ENCODE results near the gene NPEPL1.
"Not testable (repeated sequence)": the region's sequence is repeated elsewhere in the genome, so short reads cannot be mapped to it uniquely, and the experiment has no call there.

Gene NPEPL1, protein sequence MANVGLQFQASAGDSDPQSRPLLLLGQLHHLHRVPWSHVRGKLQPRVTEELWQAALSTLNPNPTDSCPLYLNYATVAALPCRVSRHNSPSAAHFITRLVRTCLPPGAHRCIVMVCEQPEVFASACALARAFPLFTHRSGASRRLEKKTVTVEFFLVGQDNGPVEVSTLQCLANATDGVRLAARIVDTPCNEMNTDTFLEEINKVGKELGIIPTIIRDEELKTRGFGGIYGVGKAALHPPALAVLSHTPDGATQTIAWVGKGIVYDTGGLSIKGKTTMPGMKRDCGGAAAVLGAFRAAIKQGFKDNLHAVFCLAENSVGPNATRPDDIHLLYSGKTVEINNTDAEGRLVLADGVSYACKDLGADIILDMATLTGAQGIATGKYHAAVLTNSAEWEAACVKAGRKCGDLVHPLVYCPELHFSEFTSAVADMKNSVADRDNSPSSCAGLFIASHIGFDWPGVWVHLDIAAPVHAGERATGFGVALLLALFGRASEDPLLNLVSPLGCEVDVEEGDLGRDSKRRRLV

DNA sequence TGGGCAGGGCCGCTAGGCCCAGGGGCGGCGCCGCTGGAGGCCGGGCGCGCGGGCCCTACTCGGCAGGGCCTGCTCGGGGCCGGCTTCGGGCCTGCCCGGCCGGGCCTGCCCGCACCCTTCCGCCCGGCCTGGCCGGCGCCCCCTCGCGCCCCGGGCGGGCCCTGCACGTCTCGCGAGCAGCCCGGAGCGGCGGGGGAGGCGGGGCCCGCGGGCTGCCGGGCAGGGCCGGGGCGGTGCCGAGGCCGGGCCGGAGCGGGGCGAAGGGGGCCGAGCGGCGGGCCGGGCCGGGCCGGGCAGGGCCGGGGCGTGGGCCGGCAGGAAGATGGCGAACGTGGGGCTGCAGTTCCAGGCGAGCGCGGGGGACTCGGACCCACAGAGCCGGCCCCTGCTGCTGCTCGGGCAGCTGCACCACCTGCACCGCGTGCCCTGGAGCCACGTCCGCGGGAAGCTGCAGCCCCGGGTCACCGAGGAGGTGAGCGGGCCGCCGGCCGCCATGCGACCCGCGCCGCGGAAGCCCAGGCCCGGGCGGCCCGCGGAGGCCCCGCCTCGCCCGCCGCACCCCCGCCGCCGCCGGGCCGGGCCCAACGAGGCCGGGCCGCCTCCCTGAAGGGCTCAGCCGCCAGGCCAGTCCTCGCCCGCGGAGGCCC, at the start of gene NPEPL1:
NPEPL1 (plus strand) TSS at position 222 of the 647 bp plus-strand sequence; CDS start at position 323, 101 bp downstream.
- peak; percentile 31 for DNase-seq (ENCODE audit: low read depth, low spot score)

DNA sequence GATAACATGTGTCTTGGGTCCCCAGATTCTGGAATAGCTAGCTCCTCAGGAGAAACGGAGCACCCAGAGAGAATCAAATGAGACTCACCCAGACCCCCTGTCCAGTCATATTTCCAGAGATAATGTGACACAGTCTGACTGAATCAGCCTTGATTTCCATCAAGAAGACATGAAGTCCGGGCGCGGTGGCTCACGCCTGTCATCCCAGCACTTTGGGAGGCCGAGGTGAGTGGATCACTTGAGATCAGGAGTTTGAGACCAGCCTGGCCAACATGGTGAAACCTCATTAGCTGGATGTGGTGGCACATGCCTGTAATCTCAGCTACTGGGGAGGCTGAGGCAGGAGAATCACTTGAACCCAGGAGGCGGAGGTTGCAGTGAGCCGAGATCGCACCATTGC, 49.7 kb upstream of the NPEPL1 start:
- not testable (repeated sequence) for DNase-seq (ENCODE audit: low read depth, low spot score)

DNA sequence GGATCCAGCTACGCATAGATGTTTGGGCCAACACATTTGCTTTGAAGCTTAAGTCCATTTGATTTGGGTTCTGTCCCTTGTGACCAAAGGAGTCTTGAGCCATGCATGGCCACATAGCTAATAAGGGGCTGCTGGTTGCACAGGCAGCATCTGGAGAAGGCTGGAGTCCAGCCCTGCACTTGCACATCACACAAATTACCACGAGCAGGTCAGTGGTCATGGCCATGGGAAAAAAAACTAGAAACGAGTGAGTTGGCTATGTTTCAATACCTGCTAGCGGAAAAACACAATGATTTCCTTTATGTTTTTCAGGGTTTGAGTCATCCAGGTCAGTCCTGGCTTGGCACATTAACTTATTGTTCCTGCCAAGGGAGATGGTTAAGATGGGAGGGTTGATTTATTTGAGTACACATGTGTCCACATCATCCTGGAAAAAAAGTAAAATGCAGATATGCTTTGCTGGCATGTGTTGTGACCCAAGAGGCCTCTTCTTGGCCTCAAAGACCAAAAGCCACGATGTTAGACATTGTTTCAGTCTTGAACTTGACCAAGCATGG, 47.1 kb upstream of the NPEPL1 start:
- DNase-seq (ENCODE audit: low read depth, low spot score) = no peak

DNA sequence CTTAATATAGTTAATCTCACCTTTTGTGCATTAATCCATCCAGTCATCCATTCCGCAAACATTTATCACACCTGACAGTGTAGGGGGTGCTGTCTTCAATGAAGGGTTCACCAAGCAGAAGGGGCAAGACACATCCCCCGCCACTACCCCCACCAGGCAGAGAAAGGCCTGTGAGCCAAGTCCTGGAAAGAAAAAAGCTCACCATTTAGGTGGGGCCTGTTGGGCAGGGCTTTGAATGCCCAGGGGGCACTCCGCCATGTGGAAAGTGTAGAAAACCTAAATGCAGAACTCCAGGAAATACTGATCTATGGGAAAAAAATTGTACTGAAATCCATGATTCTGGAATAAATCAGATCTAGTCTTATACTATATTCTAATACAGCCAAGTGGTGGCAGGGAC, 46.3 kb upstream of the NPEPL1 start:
- no peak for DNase-seq (ENCODE audit: low read depth, low spot score)

DNA sequence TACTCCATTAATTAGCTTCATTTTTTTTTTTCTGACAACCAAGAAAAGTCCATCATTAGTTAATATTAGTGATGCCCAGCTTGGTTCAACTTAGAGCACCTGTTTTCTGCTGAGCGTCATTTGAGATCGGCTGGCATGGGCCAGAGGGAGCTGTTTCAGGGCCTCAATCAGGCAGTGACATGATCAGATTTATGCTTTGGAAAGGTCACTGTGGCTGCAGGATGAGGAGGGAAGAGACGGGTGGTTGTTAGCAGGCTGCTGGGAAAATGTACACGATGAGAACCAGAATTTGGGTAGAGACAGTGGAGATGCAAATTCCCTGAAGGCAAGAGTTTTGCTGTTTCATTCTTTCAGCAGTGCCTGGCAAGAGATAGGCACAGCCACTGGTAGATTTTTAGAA, 45.9 kb upstream of the NPEPL1 start:
- no peak for DNase-seq (ENCODE audit: low read depth, low spot score)

DNA sequence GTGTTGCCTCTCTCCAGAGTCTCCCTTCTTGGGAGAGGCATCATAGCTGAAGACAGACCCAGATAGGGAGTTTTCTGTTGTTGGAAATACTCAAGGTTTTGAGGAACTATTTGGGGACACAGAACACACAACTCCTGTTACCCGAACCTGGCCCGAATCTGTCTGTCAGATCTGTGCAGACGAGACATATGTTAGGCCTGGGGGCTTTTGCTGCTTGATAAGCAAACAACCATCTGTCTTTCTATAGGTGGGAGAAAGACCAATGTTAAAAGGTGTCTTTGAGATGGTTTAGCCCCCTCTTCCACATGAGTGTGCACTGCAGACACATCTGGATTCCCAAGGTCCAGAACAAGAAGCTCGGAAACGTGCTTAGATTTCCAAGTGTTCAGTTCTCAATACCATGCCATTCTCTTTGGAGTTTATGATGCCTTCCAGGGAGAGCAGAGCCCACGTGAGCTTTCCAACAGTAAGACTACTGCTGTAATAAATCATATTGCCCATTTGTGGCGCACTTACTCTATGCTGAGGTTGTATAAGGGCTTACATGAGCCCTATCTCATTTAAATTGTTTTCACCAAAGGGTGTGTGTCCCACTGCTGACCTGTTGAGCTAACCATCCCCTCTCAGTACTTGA, 45.3 kb upstream of the NPEPL1 start:
- no peak for DNase-seq (ENCODE audit: low read depth, low spot score)

DNA sequence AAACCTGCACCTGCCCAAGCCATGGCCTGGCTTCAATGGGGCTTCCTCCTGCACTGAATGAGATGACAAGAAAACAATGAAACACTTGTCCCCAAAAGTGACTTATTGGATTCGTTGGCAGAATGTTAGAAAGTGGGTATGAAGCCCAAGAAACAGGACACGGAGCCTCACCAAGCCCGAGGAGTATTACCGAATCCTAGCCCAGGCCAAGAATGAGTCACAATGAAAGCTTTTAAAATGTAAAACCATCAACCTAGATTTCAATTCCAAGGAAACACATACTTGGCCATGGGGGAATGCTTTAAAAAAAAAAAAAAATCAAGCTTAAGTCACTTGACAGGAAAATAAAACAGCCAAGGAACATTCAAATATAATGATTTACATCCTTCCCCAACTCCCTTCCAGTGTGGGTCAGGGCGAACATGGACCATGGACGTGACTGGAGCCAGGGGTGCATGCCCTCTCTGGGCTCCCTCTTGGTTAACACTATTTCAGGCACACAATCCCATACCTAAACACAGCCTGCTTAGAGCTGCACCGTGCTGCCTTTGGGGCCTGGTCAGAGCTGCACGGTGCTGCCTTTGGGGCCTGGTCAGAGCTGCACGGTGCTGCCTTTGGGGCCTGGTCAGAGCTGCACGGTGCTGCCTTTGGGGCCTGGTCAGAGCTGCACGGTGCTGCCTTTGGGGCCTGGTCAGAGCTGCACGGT, 44.7 kb upstream of the NPEPL1 start:
- DNase-seq (ENCODE audit: low read depth, low spot score) = no peak

DNA sequence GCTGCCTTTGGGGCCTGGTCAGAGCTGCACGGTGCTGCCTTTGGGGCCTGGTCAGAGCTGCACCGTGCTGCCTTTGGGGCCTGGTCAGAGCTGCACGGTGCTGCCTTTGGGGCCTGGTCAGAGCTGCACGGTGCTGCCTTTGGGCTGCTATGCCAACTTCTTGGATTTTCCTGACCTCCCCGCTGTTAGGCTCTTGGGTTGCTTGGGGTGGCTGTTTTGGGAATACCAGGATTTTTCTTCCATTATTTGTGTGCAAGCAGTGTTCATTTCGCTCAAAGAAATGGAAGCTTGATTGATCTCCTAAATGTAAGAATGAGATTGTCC, 44.1 kb upstream of the NPEPL1 start:
- DNase-seq (ENCODE audit: low read depth, low spot score) = not testable (repeated sequence)

DNA sequence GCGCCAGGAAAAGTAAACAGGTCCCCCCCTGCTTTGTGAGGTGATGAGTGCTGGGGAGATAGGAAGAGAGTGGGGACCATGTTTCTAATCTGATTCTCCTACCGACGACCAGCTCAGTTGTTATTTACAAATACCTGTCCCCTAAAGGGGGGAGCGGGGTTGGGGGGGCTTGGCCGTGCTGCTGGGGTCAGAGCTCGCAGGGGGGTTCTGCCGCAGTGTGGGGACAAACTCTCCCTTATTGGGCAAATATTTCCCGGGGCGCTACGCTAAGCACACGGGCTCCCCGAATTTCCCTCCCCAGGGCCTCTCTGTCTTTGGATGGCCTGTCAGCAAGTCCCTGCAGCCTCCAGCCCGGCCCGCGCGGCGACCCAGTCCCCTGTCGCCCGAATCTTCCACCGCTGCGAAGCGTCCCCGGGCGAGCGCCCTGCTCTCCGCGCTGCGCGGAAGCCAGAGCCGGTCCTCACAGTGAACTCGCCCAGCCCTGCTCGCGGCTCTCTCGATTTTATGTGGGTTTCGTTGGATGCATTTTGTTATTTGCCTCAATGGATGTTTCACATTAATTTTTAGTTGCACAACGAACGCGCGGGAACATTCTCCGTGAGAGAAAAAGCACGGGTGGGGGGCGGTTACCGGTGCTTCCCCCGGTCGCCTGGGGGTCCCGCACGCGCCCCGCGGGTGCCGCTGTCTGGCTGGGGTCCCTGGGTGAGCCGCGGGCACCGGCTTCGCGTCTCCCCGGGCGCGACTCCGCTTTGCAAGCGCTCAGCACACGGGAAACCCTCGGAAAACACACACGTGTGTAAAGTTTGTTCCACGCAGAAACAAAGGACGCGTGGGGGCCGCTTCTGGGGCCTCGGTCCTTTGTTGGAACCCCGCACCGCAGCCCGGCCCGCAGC, 43.1 kb upstream of the NPEPL1 start:
- no peak for DNase-seq (ENCODE audit: low read depth, low spot score)

DNA sequence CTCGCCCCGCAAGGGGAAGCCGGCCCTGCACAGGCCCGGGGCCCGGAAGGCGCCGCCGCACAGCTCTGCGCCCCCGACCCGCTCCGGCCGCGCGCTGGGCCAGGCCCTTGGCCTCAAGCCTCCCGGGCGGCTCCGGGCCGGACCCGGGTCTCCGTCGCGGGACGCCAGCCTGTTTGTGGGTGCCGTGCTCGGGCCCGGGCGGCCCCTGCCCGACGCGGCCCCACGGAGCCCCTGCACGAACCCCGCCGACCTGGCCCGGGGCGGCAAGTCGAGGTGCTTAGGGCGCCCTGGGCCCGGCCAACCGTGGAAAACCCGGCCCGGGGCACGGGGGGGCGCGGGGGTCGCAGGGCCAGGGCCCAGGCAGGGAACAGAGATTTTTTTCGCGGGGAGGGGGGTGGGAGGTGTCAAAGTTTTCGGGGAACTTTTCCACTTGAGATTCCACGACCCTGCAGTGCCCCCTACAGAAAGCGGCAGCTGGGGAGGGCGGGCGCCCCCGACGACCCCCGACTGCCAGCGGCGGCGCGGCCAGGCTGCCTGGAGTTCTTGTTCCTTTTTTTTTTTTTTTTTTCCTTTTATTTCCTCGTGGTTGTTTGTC, 42.3 kb upstream of the NPEPL1 start:
- no peak for DNase-seq (ENCODE audit: low read depth, low spot score)

DNA sequence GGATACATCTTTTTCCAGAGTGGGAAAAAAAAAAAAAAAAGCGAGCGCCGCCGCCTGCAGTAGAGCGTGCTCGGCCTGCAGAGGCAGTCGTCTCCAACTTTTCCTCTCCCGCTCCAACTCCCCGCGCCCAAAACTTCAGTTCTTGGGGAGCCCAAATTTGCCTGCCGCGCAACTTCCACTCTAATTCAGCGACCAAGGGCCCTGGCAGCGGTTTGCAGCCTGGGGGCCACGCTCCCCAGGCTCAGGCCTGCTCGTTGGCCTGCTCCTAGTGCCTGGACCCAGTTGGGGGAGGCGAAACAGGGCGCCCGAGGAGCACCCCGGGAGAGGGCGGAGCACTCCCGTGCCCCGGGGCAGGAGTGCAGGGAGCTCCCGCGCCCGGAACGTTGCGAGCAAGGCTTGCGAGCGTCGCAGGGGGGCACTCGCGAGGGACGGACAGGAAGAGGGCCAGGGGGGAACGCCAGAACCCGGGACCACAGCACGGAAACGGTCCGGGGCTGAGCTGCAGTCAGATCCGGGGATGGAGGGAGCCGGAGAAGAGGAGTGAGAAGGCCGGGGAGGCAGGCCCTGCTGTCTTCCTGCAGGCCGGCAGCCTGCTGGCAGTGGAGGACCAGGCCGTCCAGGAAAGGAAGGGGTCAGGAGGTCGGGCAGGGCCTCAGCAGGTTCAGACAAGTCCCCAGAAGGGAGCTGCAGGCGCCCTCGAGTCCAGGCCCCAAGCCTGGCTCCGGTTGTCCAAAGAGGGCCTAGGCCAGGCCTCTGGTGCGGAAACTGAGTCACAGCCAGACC, 41.6 kb upstream of the NPEPL1 start, which contains the start of gene STX16:
STX16 (plus strand) TSS at position 508 of the 783 bp plus-strand sequence. CDS start 724 bp downstream, outside the sequence.
- peak; percentile 74 for DNase-seq (ENCODE audit: low read depth, low spot score)

DNA sequence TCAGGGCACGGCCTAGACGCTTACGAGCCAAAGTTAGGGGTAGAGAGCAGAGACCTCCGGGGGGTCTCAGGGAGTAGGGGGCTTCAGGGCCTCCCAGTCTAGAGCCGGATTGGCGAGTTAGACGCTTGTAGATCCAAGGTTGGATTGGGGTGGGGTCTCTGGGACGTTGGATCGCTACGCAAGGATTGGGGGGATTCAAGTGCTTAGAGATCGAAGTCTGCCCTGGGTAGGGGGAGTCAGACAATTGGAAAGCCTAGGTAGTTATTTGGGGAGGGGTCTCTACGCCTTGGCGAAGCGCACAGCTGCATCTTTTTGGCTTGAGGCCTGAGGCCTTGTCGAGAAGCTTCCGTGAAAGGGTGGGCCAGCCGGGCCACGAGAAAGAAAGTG, 41.0 kb upstream of the NPEPL1 start:
- DNase-seq (ENCODE audit: low read depth, low spot score) = no peak

DNA sequence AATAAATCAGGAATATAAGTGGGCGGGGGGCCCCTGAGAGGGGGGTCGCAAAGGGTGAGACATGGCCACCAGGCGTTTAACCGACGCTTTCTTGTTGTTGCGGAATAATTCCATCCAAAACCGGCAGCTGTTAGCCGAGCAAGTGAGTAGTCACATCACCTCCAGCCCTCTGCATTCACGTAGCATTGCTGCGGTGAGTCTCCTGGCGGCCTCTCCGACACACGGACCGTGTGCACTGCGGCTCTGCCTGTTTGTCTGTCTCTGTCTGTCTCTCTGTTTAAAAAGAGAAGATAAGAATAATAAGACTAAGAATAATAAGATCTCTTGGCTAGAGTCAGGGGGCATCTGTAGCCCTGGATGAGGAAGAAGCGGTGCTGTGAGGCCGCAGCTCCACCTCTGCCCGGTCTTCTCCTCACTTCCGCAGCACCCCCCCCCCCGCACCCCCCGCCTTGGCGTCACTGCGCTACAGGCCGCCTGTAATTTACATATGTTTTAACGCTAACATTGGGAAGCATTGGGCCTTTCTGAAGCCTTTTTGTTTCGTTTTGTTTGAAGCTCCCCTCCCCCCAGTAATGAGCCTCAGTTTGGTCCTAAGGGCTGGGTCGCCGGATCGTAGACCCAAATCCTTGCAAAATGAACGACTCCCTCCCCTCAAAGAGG, 40.5 kb upstream of the NPEPL1 start:
- peak; percentile 49 for DNase-seq (ENCODE audit: low read depth, low spot score)

DNA sequence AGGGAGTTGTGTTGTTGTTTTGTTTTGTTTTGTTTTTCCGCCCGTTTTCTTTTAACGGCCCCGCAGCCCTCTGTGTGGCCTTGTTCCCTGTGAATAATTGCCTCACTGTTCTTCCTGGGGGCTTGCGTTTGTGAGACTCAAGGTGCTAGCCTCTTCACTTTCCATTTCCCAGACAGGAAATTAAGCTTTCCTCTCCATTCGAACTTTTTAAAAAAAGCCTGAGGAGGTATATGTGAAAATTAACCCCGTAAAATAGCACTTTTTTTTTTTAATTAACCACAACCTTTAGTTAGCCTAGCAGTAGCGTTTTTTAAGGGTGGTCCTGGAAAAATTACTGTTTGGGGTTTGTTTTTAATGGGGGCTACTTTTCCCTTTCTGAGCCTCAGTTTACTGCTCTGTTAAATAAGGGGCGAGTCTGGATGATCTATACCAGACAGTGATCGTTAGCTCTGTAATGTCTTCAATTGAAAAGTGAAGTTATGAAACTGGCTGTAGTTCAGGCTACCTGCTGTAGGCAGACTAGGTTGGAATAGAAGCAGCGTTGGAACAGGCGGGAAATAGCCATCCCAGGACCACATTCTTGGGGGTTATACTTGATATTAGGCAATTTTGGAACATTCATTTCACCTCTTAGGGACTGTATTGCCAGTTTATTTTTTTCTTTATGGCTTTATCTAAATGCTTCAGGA, 39.9 kb upstream of the NPEPL1 start:
- DNase-seq (ENCODE audit: low read depth, low spot score) = no peak

DNA sequence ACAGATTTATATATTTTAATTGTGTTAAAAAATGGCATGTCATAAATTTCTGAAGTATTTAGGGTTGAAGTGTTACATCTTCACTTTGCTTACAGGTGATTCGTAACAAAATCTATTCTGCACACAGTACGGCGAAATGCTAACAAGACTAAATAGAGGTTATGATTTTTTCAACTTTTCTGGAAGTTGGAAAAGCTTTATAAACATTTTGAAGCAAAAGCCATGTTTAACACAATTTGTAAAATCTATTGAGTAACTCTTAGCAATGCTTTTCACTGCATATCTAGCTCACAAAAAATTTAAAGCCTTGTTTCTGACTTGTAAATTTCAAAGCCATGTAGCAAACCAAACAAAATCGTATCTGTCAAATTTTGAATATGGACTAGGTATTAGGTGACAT, 38.3 kb upstream of the NPEPL1 start:
- DNase-seq (ENCODE audit: low read depth, low spot score) = no peak

DNA sequence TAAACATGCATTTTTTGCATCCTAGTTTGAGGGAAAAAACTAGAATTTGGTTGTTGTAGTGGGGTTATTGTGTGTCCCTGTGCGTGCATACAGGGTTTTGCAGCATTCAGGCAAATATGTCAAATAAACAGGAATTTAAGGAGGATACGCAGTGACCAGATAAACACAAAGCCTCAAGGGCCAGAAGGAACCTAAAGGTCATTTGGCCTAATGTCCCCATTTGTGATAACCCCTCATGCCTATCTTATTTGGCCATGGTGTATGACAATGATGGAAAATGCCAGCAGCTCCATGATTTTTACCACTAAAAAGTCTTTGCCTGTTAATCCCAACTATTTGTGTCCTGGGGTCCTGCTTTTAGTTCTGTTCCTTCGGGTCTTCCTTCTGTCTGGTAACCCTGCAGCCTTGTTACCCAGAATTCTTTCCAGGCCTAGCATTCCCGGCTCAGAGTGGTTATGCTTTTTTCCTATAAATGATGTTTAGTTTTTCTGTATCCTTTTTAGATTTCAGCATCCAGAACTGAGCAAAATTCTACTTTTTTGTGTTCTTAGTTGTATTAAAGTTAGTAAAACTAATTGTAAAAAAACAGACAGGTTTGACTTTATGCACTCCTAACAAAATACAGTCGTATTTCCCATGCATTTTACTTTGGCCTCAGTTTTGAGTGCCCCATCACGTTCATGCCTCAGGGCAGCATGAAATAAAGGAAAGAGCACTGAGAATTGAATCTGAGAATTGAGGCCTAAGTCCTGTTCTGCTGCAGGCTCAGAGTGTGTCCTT, 37.1 kb upstream of the NPEPL1 start:
- no peak for DNase-seq (ENCODE audit: low read depth, low spot score)

DNA sequence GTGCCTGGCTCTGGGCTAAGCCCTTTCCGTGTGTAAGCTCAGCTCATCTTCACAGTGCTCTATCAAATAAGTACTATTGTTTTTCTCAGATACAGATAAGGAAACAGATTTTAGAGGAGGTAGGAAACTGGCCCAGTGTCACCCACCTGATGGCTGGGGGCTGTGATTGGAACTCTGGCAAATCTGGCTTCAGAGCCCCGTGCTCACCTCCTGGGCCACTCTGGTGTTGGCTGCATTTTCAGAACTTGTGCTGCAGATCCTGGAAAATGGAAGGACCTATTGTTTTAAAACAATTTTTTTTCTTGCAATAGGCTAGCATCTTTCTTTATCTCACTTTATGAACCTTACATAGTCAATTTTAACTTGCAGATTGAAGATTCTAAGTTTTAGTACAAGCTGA, 35.8 kb upstream of the NPEPL1 start:
- DNase-seq (ENCODE audit: low read depth, low spot score) = no peak

All from activated CD4-positive, CD25-positive, alpha-beta regulatory T cell treated with anti-CD3 and anti-CD28 coated beads, Interleukin-2, amount 50 U/mL, for 16 hours (primary cell).